ENCODE results near the gene PML.

- TF ChIP-seq, protein P1, sequence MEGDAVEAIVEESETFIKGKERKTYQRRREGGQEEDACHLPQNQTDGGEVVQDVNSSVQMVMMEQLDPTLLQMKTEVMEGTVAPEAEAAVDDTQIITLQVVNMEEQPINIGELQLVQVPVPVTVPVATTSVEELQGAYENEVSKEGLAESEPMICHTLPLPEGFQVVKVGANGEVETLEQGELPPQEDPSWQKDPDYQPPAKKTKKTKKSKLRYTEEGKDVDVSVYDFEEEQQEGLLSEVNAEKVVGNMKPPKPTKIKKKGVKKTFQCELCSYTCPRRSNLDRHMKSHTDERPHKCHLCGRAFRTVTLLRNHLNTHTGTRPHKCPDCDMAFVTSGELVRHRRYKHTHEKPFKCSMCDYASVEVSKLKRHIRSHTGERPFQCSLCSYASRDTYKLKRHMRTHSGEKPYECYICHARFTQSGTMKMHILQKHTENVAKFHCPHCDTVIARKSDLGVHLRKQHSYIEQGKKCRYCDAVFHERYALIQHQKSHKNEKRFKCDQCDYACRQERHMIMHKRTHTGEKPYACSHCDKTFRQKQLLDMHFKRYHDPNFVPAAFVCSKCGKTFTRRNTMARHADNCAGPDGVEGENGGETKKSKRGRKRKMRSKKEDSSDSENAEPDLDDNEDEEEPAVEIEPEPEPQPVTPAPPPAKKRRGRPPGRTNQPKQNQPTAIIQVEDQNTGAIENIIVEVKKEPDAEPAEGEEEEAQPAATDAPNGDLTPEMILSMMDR (conservative IDR thresholded peaks at IDR 0.05; ENCODE audit: low read depth, low read length) = no peak
- TF ChIP-seq, protein P2, sequence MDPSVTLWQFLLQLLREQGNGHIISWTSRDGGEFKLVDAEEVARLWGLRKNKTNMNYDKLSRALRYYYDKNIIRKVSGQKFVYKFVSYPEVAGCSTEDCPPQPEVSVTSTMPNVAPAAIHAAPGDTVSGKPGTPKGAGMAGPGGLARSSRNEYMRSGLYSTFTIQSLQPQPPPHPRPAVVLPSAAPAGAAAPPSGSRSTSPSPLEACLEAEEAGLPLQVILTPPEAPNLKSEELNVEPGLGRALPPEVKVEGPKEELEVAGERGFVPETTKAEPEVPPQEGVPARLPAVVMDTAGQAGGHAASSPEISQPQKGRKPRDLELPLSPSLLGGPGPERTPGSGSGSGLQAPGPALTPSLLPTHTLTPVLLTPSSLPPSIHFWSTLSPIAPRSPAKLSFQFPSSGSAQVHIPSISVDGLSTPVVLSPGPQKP (IDR thresholded peaks at IDR 0.05; ENCODE audit: borderline replicate concordance, low read depth, low read length) = no peak
- no peak for TF ChIP-seq SMC3 (IDR thresholded peaks at IDR 0.05; ENCODE audit: low read depth, low read length)
- TF ChIP-seq FOS (IDR thresholded peaks at IDR 0.05; ENCODE audit: low read depth, low read length) = no peak
- no peak for TF ChIP-seq RAD21 (IDR thresholded peaks at IDR 0.05; ENCODE audit: low read length)
- no peak for TF ChIP-seq CEBPB (IDR thresholded peaks at IDR 0.05; ENCODE audit: low read depth, low read length)
These were observed 7.8 kb upstream of the PML start for GRCh38 chr15:73986776-73987056.

Data from IMR-90 (cell line).